K562 (cell line): ENCODE data around the gene CTRL. TPM values are rescaled to one million over a fixed set of nuclear protein-coding genes. Genes with fewer than 3 reads are reported as not detected.

Experiments used
- ARID4B ChIP-seq: sonication (generic); formaldehyde crosslinking; IDR thresholded peaks from 2 replicates; pipeline ENCODE4 v1.8.0; 2022; ENCODE audit warnings: mild to moderate bottlenecking, missing genetic modification reagents
- CCAR2 ChIP-seq: fragments of 200-400 bp; formaldehyde crosslinking; IDR thresholded peaks from 2 replicates; pipeline ENCODE4 v1.6.1; 2017; ENCODE audit warnings: mild to moderate bottlenecking, low read depth, low read length
- CREB3L1 ChIP-seq: fragments of 450-650 bp; IDR thresholded peaks from 2 replicates; pipeline ENCODE4 v1.6.1; 2014; ENCODE audit warnings: low read depth, mild to moderate bottlenecking, moderate library complexity, borderline replicate concordance
- FOXP1 ChIP-seq: sonication (generic); formaldehyde crosslinking; IDR thresholded peaks from 2 replicates; pipeline ENCODE4 v1.8.0; 2022; ENCODE audit warnings: mild to moderate bottlenecking, missing genetic modification reagents
- KLF16 ChIP-seq: IDR thresholded peaks from 2 replicates; pipeline ENCODE4 v1.6.1; 2016; ENCODE audit warnings: antibody characterized with exemption
- MCM7 ChIP-seq, 2 experiments: fragments of 450-650 bp; IDR thresholded peaks; 2 replicates each; pipeline ENCODE4 v1.6.1; 2016 to 2018
- MNT ChIP-seq, 2 experiments: fragments of 450-650 bp; conservative IDR thresholded peaks; 2 replicates each; pipeline ENCODE4 v1.6.1; 2017; ENCODE audit warnings: mild to moderate bottlenecking in 2 of 2, moderate library complexity in 2 of 2
- NR4A1 ChIP-seq, 2 experiments: fragments of 250-450 bp in 1 of 2; fragments of 450-650 bp in 1 of 2; sonication (Bioruptor Pico) in 1 of 2; IDR thresholded peaks; 2 replicates each; pipeline versions ENCODE4 v1.4.0 to v1.6.1; 2016 to 2020; ENCODE audit warnings: mild to moderate bottlenecking in 2 of 2, missing compliant biosample characterization in 1 of 2, missing genetic modification characterization in 1 of 2, moderate library complexity in 1 of 2
- POLR2AphosphoS2 ChIP-seq: IDR thresholded peaks from 2 replicates; pipeline ENCODE4 v1.6.1; 2012; ENCODE audit warnings: low read length, improper control_type of control experiment
- POLR3G ChIP-seq: IDR thresholded peaks from 2 replicates; pipeline ENCODE4 v1.6.1; 2011; ENCODE audit not compliant: insufficient read length, insufficient replicate concordance; ENCODE audit errors: extremely low read depth
- TEAD2 ChIP-seq: fragments of 450-650 bp; IDR thresholded peaks from 2 replicates; pipeline ENCODE4 v1.6.1; 2016; ENCODE audit warnings: missing genetic modification characterization, control low read depth, missing compliant biosample characterization
- XRCC5 ChIP-seq: fragments of 200-400 bp; formaldehyde crosslinking; IDR thresholded peaks from 2 replicates; pipeline ENCODE4 v1.6.1; 2017; ENCODE audit warnings: low read depth, mild to moderate bottlenecking, low read length
- ZNF143 ChIP-seq: sonication (generic); formaldehyde crosslinking; IDR thresholded peaks from 2 replicates; pipeline ENCODE4 v1.9.0; 2022; ENCODE audit warnings: mild to moderate bottlenecking, missing genetic modification reagents
- ZNF184 ChIP-seq: sonication (generic); formaldehyde crosslinking; IDR thresholded peaks from 2 replicates; pipeline ENCODE4 v1.5.0; 2020; ENCODE audit warnings: missing genetic modification reagents
- ZNF316 ChIP-seq: fragments of 450-650 bp; IDR thresholded peaks from 2 replicates; pipeline ENCODE4 v1.6.1; 2016
- polyA plus RNA-seq, 8 experiments: library from polyadenylated mRNA; depleted of rRNA in 4 of 8; stranded (reverse) in 5 of 8; unstranded in 3 of 8; fragments of >200 nt; fragmentation: Nextera tagmentation in 2 of 8; fragmentation: Illumina TruSeq in 1 of 8; extraction: Ambion mirVana in 2 of 8; extraction: Trizol in 1 of 8; gene quantifications; 2 replicates each; pipeline versions ENCODE4 v1.2.1 to v1.2.3, GENCODE V29; 2011 to 2014; ENCODE audit warnings: inconsistent platforms in 1 of 8, missing spikeins in 1 of 8
- total RNA-seq, 7 experiments: library from RNA; depleted of rRNA in 6 of 7; stranded (reverse); fragments of >200 nt in 6 of 7; fragmentation: Illumina TruSeq in 2 of 7; extraction: Trizol in 2 of 7; gene quantifications; 2 replicates each; pipeline versions ENCODE4 v1.2.1 to v1.2.3, GENCODE V29; 2011 to 2021; ENCODE audit warnings: low replicate concordance in 1 of 7

Gene CTRL
- total and polyA plus RNA-seq, 9 of the 15 experiments (the other 6 are each of a cell fraction or from before 2014, with no cell fraction given) = 1.4 to 5.6 (median 2.5) TPM

GRCh38 chr16:67935402-67936123 lies 3.9 kb upstream of the CTRL start (continued):
- TF ChIP-seq ARID4B (CRISPR knock-in tag) (peak; percentile 95), ZNF316 (no peak), POLR2AphosphoS2 (peak; percentile 88; the same call in 1 of the 2 replicates), ZNF184 (CRISPR knock-in tag) (no peak), MNT (conservative IDR thresholded peaks at IDR 0.05) (peak; percentile 97 to 99), CREB3L1 (0 out of 2 replicates have a peak, but pooled peaks have one; percentile 19), FOXP1 (CRISPR knock-in tag) (0 out of 2 replicates have a peak, but pooled peaks have one; percentile 57), XRCC5 (peak; percentile 66; the same call in 1 of the 2 replicates), MCM7 (IDR thresholded peaks at IDR 0.05) (no peak), POLR3G (no peak), NR4A1 (CRISPR knock-in tag; IDR thresholded peaks at IDR 0.05) (no peak), NR4A1 (tag; IDR thresholded peaks at IDR 0.05) (no peak), CCAR2 (no peak), KLF16 (peak; percentile 9; the same call in 1 of the 2 replicates), TEAD2 (no peak), ZNF143 (CRISPR knock-in tag) (peak; percentile 45; the same call in 1 of the 2 replicates)
